H9 (cell line): Measurements from ENCODE around the gene FAM200B. TPM values are rescaled to one million over a fixed set of nuclear protein-coding genes. Genes with fewer than 3 reads are reported as not detected.

ENCODE experiments used
- DNase-seq: peaks from one replicate; pipeline ENCODE4 v3.0.0-alpha.2; 2017
- H2AFZ ChIP-seq: one replicate; pipeline ENCODE4 v1.6.1; 2013; ENCODE audit warnings: mild to moderate bottlenecking, low read length, control low read depth, moderate library complexity
- H2AK5ac ChIP-seq: 2 replicates; pipeline ENCODE4 v1.6.1; 2013; ENCODE audit warnings: low read length, control low read depth, mixed read lengths; ENCODE audit not compliant: insufficient read length
- H2BK120ac ChIP-seq: one replicate; pipeline ENCODE4 v1.6.1; 2013; ENCODE audit warnings: low read depth, mild to moderate bottlenecking, low read length, control low read depth, inconsistent platforms; ENCODE audit not compliant: poor library complexity, severe bottlenecking
- H2BK12ac ChIP-seq: 2 replicates; pipeline ENCODE4 v1.6.1; 2013; ENCODE audit warnings: low read length, control low read depth, mixed read lengths, low read depth; ENCODE audit not compliant: insufficient read length
- H2BK15ac ChIP-seq: 2 replicates; pipeline ENCODE4 v1.6.1; 2013; ENCODE audit warnings: low read depth, low read length, control low read depth
- H2BK20ac ChIP-seq: one replicate; pipeline ENCODE4 v1.6.1; 2013; ENCODE audit warnings: low read depth, mild to moderate bottlenecking, low read length, control low read depth, inconsistent platforms; ENCODE audit not compliant: poor library complexity, severe bottlenecking
- H2BK5ac ChIP-seq: 2 replicates; pipeline ENCODE4 v1.6.1; 2013; ENCODE audit warnings: low read length, control low read depth, mixed read lengths; ENCODE audit not compliant: insufficient read length
- H3K14ac ChIP-seq: 2 replicates; pipeline ENCODE4 v1.6.1; 2013; ENCODE audit warnings: low read length, control low read depth; ENCODE audit not compliant: insufficient read depth
- H3K18ac ChIP-seq: 2 replicates; pipeline ENCODE4 v1.6.1; 2013; ENCODE audit warnings: low read depth, mild to moderate bottlenecking, mixed read lengths, low read length, control low read depth; ENCODE audit not compliant: insufficient read length
- H3K23ac ChIP-seq: 2 replicates; pipeline ENCODE4 v1.6.1; 2013; ENCODE audit warnings: low read length, control low read depth, mixed read lengths, low read depth; ENCODE audit not compliant: insufficient read length
- H3K23me2 ChIP-seq: 2 replicates; pipeline ENCODE4 v1.6.1; 2013; ENCODE audit warnings: low read depth, mild to moderate bottlenecking, mixed read lengths, low read length, control low read depth; ENCODE audit not compliant: insufficient read length, poor library complexity, severe bottlenecking
- H3K27ac ChIP-seq: 2 replicates; pipeline ENCODE4 v1.5.1; 2013; ENCODE audit warnings: low read length, control low read depth, mixed read lengths, low read depth; ENCODE audit not compliant: insufficient read length
- H3K27me3 ChIP-seq: 2 replicates; pipeline ENCODE4 v1.6.1; 2013; ENCODE audit warnings: low read length, control low read depth, inconsistent platforms; ENCODE audit not compliant: insufficient read depth
- H3K4ac ChIP-seq: 2 replicates; pipeline ENCODE4 v1.6.1; 2013; ENCODE audit warnings: low read depth, mild to moderate bottlenecking, control low read depth, inconsistent platforms, low read length, moderate library complexity
- H3K4me1 ChIP-seq: 2 replicates; pipeline ENCODE4 v1.6.1; 2013; ENCODE audit warnings: low read length, control low read depth, inconsistent platforms; ENCODE audit not compliant: insufficient read depth
- H3K4me2 ChIP-seq: 2 replicates; pipeline ENCODE4 v1.6.1; 2013; ENCODE audit warnings: low read length, control low read depth, mixed read lengths; ENCODE audit not compliant: insufficient read length, insufficient read depth
- H3K56ac ChIP-seq: 2 replicates; pipeline ENCODE4 v1.6.1; 2013; ENCODE audit warnings: low read depth, mild to moderate bottlenecking, mixed read lengths, low read length, control low read depth; ENCODE audit not compliant: insufficient read length
- H3K79me1 ChIP-seq: 2 replicates; pipeline ENCODE4 v1.6.1; 2013; ENCODE audit warnings: low read depth, mild to moderate bottlenecking, moderate library complexity, low read length, control low read depth, inconsistent platforms; ENCODE audit not compliant: insufficient read depth, poor library complexity, severe bottlenecking
- H3K79me2 ChIP-seq: 2 replicates; pipeline ENCODE4 v1.6.1; 2013; ENCODE audit warnings: low read length, control low read depth, inconsistent platforms; ENCODE audit not compliant: insufficient read depth
- H3K9ac ChIP-seq: 2 replicates; pipeline ENCODE4 v1.6.1; 2013; ENCODE audit warnings: low read length, control low read depth, mixed read lengths; ENCODE audit not compliant: insufficient read length; ENCODE audit errors: extremely low read depth
- H3K9me3 ChIP-seq: one replicate; pipeline ENCODE4 v1.6.1; 2013; ENCODE audit warnings: low read depth, low read length, inconsistent platforms; ENCODE audit not compliant: control insufficient read depth
- H3T11ph ChIP-seq: one replicate; pipeline ENCODE4 v1.6.1; 2013; ENCODE audit warnings: mild to moderate bottlenecking, low read length, control low read depth, inconsistent platforms
- H4K20me1 ChIP-seq: one replicate; pipeline ENCODE4 v1.6.1; 2013; ENCODE audit not compliant: control insufficient read depth, insufficient read length, insufficient read depth
- H4K5ac ChIP-seq: 2 replicates; pipeline ENCODE4 v1.6.1; 2013; ENCODE audit warnings: low read depth, mild to moderate bottlenecking, mixed read lengths, low read length, control low read depth; ENCODE audit not compliant: insufficient read length
- H4K8ac ChIP-seq: replicated peaks from 2 replicates; pipeline ENCODE4 v1.6.1; 2013; ENCODE audit warnings: low read length, control low read depth, mixed read lengths, low read depth; ENCODE audit not compliant: insufficient read length
- H4K91ac ChIP-seq: 2 replicates; pipeline ENCODE4 v1.6.1; 2013; ENCODE audit warnings: low read depth, mild to moderate bottlenecking, moderate library complexity, mixed read lengths, low read length, control low read depth; ENCODE audit not compliant: insufficient read length
- H3K27ac Mint-ChIP-seq, 3 experiments: 2 replicates in 2 of 3; 3 replicates in 1 of 3; pipeline ENCODE4 v1.8.0; 2020 to 2021; ENCODE audit warnings: mixed read lengths in 3 of 3, mild to moderate bottlenecking in 1 of 3, moderate library complexity in 1 of 3
- H3K27me3 Mint-ChIP-seq: 2 replicates; pipeline ENCODE4 v1.8.0; 2021; ENCODE audit warnings: low read depth, mild to moderate bottlenecking, moderate library complexity, mixed read lengths
- H3K36me3 Mint-ChIP-seq, 3 experiments: 2 replicates in 2 of 3; 3 replicates in 1 of 3; pipeline ENCODE4 v1.8.0; 2020 to 2021; ENCODE audit warnings: low read depth in 3 of 3, mixed read lengths in 3 of 3; ENCODE audit not compliant: insufficient read depth in 1 of 3
- H3K4me1 Mint-ChIP-seq, 2 experiments: 2 replicates each; pipeline ENCODE4 v1.8.0; 2020; ENCODE audit warnings: mixed read lengths in 2 of 2
- H3K4me3 Mint-ChIP-seq, 2 experiments: 2 replicates in 1 of 2; 3 replicates in 1 of 2; pipeline ENCODE4 v1.8.0; 2020 to 2021; ENCODE audit warnings: mild to moderate bottlenecking in 2 of 2, mixed read lengths in 2 of 2, moderate library complexity in 1 of 2
- H3K9me3 Mint-ChIP-seq, 2 experiments: 2 replicates in 1 of 2; 3 replicates in 1 of 2; pipeline ENCODE4 v1.8.0; 2020; ENCODE audit warnings: mild to moderate bottlenecking in 2 of 2, mixed read lengths in 2 of 2, moderate library complexity in 1 of 2
- WGBS: extraction: QIAGEN DNeasy Blood & Tissue Kit; methylation state at CpG from one replicate; pipeline ENCODE4 v1.1.7; 2013; ENCODE audit warnings: missing lambda C conversion rate, low lambda C conversion rate, mixed read lengths; ENCODE audit not compliant: insufficient read length; ENCODE audit errors: extremely low coverage; 5-methylcytosine and 5-hydroxymethylcytosine counted together
- total RNA-seq: library from RNA; stranded (reverse); gene quantifications from 2 replicates; pipeline ENCODE4 v1.2.1, GENCODE V29; 2021
- TF ChIP-seq, protein P1 (sequence below): fragments of 200-600 bp; sonication (generic); conservative IDR thresholded peaks from 3 replicates; pipeline ENCODE4 v1.8.0; 2021; ENCODE audit warnings: antibody characterized with exemption, mild to moderate bottlenecking

Gene FAM200B
- total RNA-seq, 1 experiment from 2014 or later = 19.6 TPM

DNA sequence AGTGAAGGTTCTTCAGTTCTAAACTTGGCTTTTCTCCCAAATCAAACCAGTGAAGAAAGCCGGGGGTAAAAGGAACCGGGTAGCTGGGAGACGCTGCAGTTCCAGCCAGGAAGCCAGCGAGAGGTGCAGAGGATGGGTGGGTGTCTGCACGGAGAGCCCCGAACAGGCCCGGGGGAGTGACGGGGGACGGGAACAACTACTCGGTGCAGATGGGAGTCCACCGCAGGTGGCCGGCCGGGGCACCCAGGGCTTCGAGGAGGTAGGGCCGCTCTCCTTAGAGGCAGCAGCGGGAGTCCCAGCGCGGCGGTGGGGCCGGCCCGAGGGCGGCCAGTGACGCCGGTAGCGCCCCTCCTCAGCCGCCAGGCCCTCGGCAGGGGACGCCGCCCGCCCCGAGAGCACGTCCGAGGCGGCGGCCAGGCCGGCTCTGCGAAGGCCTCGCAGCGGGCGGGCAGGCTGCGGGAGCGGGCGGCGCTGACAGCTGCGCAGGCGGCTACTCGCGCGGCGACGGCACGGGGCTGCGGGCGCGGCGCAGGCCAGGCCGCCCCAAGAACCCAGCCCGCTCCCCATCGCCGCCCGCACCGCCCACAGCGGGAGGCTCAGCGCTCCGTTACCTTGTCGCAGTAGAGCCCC, 26.9 kb upstream of the FAM200B start:
- no peak overlapping the region for H3K23ac ChIP-seq
- no peak overlapping the region for H2BK120ac ChIP-seq
- H3K14ac ChIP-seq = peak overlapping the region; percentile 93
- H3K4ac ChIP-seq = no peak overlapping the region
- H3K79me1 ChIP-seq = no peaks in the 10 kb centered on the region
- H3T11ph ChIP-seq = no peak overlapping the region
- no peak overlapping the region for H2BK15ac ChIP-seq
- Mint-ChIP-seq H3K4me3 (peak overlapping the region; percentile 95 to 98), H3K27me3 (no peaks in the 10 kb centered on the region; the same call in 1 of the 2 replicates), H3K27ac (peak overlapping the region; percentile 96 to 98 (median 98)), H3K9me3 (no peaks in the 10 kb centered on the region), H3K4me1 (peaks cover 31 to 44% of the 10 kb centered on the region in 2 experiments), H3K36me3 (peaks cover 0 to 4% (median 0%) of the 10 kb centered on the region in 3 experiments; a peak in 2 of 7 replicates)
- no peak overlapping the region for H3K56ac ChIP-seq
- no peaks in the 10 kb centered on the region for H3K27me3 ChIP-seq
- no peak overlapping the region for H2AFZ ChIP-seq
- DNase-seq = peak; percentile 51
- peaks cover 2% of the 10 kb centered on the region; the same call in 1 of the 2 replicates for H3K4me1 ChIP-seq
- H2BK5ac ChIP-seq = no peak overlapping the region
- TF ChIP-seq, protein P1, sequence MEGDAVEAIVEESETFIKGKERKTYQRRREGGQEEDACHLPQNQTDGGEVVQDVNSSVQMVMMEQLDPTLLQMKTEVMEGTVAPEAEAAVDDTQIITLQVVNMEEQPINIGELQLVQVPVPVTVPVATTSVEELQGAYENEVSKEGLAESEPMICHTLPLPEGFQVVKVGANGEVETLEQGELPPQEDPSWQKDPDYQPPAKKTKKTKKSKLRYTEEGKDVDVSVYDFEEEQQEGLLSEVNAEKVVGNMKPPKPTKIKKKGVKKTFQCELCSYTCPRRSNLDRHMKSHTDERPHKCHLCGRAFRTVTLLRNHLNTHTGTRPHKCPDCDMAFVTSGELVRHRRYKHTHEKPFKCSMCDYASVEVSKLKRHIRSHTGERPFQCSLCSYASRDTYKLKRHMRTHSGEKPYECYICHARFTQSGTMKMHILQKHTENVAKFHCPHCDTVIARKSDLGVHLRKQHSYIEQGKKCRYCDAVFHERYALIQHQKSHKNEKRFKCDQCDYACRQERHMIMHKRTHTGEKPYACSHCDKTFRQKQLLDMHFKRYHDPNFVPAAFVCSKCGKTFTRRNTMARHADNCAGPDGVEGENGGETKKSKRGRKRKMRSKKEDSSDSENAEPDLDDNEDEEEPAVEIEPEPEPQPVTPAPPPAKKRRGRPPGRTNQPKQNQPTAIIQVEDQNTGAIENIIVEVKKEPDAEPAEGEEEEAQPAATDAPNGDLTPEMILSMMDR = no peak
- H4K8ac ChIP-seq = no peak overlapping the region
- H3K18ac ChIP-seq = peak overlapping the region; percentile 95
- no peak overlapping the region for H2AK5ac ChIP-seq
- no peak overlapping the region for H4K5ac ChIP-seq
- H3K79me2 ChIP-seq = peaks cover 6% of the 10 kb centered on the region; the same call in 1 of the 2 replicates
- H2BK20ac ChIP-seq = no peak overlapping the region
- no peak overlapping the region for H4K91ac ChIP-seq
- no CpG with 5 or more reads among the region's 66 CpGs for WGBS
- peaks cover 10% of the 10 kb centered on the region for H3K23me2 ChIP-seq
- H4K20me1 ChIP-seq = no peaks in the 10 kb centered on the region
- H3K27ac ChIP-seq = no peak overlapping the region
- no peak overlapping the region for H2BK12ac ChIP-seq
- peak overlapping the region; percentile 95 for H3K4me2 ChIP-seq
- no peaks in the 10 kb centered on the region for H3K9me3 ChIP-seq
- H3K9ac ChIP-seq = peak overlapping the region; percentile 87
